Eye (tissue), 1 donor: Measurements from ENCODE around the gene FRMD8.
"Not testable (repeated sequence)": the region's sequence is repeated elsewhere in the genome, so short reads cannot be mapped to it uniquely, and the experiment has no call there.

Experiments
- DNase-seq: peaks from one replicate; pipeline ENCODE4 v3.0.0-alpha.2; 2015

Gene FRMD8

GRCh38 chr11:65437436-65438227, 51.2 kb downstream of the FRMD8 start:
- no peak for DNase-seq

GRCh38 chr11:65438257-65439151, 52.1 kb downstream of the FRMD8 start:
- no peak for DNase-seq

- no peak for DNase-seq
Measured at GRCh38 chr11:65439331-65440181, 53.1 kb downstream of the FRMD8 start.

GRCh38 chr11:65440831-65441499, 54.5 kb downstream of the FRMD8 start:
- no peak for DNase-seq

GRCh38 chr11:65442842-65443331, 56.5 kb downstream of the FRMD8 start:
- no peak for DNase-seq

GRCh38 chr11:65444314-65445051, 58.0 kb downstream of the FRMD8 start:
- no peak for DNase-seq

GRCh38 chr11:65445101-65445603, 58.7 kb downstream of the FRMD8 start:
- DNase-seq, result no peak

- DNase-seq, result no peak
Measured at GRCh38 chr11:65445604-65446445, 59.4 kb downstream of the FRMD8 start.

GRCh38 chr11:65446446-65447277, 60.2 kb downstream of the FRMD8 start:
- no peak for DNase-seq

- DNase-seq, result no peak
Measured at GRCh38 chr11:65448074-65448417, 61.6 kb downstream of the FRMD8 start.

GRCh38 chr11:65448418-65449105, 62.1 kb downstream of the FRMD8 start:
- no peak for DNase-seq

GRCh38 chr11:65451301-65451700, 64.9 kb downstream of the FRMD8 start:
- not testable (repeated sequence) for DNase-seq

- DNase-seq, result not testable (repeated sequence)
Measured at GRCh38 chr11:65452259-65452658, 65.8 kb downstream of the FRMD8 start.

- peak; percentile 69 for DNase-seq
Measured at GRCh38 chr11:65452806-65453490, 66.5 kb downstream of the FRMD8 start.

- no peak for DNase-seq
Measured at GRCh38 chr11:65454311-65454695, 67.9 kb downstream of the FRMD8 start.

- DNase-seq, result peak; percentile 96
Measured at GRCh38 chr11:65454696-65455456, 68.4 kb downstream of the FRMD8 start.

- no peak for DNase-seq
Measured at GRCh38 chr11:65456418-65456817, 70.0 kb downstream of the FRMD8 start.
